GM11168 (cell line): ENCODE results near the gene SRPX.

Source experiments
- in situ Hi-C: fragments of 300-500 bp; cut with MboI; formaldehyde crosslinking; loops from one replicate; pipeline ENCODE4 v1.12.0; 2022; ENCODE audit warnings: low sequenced_read_pairs; ENCODE audit not compliant: unreplicated experiment

SRPX gene, protein sequence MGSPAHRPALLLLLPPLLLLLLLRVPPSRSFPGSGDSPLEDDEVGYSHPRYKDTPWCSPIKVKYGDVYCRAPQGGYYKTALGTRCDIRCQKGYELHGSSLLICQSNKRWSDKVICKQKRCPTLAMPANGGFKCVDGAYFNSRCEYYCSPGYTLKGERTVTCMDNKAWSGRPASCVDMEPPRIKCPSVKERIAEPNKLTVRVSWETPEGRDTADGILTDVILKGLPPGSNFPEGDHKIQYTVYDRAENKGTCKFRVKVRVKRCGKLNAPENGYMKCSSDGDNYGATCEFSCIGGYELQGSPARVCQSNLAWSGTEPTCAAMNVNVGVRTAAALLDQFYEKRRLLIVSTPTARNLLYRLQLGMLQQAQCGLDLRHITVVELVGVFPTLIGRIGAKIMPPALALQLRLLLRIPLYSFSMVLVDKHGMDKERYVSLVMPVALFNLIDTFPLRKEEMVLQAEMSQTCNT

DNA sequence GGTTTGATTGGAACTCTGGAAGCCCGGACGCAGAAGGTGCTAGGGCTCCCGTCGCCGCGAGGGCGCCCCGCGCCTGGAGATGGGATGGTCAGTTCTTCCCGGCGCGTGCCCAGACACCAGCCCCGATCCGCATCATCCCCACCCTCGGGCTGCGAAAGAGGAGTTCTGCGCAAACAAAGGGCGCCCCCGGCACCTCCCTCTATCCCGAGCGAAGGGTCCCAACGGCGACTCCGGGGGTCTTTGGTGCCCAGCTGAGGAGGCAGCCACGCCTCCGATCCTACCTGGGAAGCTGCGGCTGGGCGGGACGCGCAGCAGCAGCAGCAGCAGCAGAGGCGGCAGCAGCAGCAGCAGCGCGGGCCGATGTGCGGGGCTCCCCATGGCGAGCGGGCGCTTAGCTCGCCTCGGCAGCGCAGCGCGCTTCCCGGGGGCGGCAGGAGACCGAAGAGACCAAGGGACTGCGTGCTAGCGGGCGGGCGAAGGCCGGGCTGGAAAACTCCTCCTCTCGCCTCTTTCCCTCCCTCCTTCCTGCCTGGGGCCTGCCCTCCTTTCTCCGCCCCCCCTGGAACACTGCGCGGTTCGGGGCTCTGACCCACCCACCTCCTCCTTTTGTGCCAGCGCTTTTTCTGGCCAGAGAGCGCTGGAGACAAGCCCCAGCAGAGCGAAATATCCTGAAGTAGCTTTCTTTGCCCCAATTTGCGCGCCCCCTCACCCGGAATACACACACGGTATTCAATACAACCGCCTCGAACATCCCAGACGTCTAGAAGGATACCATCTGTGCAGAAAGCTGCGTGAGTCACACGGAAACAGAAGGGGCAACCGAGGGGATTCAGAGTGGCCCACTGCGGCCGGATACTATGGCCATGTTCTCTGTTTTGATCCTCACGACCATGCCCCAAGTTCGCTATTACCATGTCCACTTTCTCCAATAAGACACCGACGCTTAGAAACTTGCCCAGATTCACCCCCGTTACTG is at the start of gene SRPX:
Gene SRPX (minus strand): TSS at position 457 of the 976 bp plus-strand sequence. CDS start 79 bp downstream, at position 378.
- in situ Hi-C loops, result no loop called here

DNA sequence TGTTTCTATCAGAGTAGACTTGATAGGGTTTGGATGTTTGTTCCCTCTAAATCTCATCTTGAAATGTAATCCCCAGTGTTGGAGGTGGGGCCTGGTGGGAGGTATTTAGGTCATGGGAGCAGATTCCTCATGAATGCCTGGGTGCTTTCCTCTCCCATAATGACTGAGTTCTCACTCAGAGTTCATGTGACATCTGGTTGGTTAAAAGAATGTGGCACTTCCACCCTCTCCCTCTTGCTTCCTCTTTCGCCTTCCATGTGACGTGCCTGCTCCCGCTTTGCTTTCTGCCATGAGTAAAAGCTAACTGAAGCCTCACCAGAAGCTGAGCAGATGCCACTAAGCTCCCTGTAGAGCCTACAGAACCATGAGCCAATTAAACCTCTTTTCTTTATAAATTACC is 47.3 kb upstream of the SRPX start:
- in situ Hi-C loops, result no loop called here

DNA sequence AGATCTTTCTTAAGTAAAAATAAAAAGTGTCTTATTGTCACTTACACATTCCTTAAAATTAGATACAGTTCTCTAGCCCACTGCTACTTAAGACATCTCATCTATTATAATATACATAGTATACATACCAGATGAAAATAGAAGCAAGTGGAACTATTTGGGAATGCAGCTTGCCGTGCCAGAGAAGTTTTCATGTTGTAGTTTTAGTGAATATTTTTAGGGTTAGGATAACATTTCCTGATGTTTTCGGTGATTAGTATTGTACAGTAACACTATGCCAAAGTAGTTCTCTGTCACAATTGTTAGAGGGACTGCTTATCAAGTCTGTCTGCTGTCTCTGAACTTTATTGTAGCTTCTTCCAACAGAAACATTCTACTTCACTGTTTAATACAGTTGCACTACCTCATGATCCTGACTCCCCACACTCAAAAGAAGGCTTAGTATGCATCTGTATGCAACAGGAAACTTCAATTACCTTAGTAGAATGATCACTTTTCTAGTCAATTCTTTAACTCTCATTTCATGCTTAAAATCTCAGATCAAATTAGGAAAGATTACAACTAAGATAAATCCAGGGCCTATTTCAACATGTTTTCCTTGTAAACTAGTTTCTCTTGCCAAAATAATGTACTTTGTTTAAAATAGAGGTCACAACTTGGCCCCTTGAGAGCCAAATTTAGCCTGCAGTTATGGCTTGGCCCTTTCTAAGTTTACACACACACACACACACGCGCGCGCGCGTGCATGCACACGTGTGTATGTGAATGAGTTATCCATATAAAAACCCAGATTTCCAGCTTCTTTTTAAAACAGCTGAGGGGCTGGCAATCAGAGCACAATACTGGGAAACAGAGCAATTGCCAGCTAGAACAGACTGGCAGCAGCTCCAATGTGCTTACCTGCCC is 42.3 kb upstream of the SRPX start:
- in situ Hi-C loops, result no loop called here

DNA sequence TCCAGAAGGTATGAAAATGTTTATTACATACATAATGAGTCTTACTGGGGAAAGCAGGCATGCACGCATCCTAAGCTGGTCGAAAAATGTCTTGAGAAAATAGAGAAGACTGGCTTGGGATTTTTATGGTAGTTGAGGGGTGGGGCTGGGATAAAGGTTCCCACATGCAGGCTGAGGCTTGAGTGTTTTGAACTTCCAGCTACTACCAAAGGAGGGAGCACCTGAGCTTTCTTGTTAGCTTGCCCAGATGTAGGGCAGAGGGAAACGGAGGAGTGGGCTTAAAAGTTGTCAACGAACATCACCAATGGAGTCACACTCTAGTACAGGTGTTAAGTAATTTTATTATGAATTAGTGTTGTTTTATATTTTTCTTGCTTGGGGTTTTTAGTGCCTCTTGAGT is 39.6 kb upstream of the SRPX start:
- in situ Hi-C loops, result no loop called here

DNA sequence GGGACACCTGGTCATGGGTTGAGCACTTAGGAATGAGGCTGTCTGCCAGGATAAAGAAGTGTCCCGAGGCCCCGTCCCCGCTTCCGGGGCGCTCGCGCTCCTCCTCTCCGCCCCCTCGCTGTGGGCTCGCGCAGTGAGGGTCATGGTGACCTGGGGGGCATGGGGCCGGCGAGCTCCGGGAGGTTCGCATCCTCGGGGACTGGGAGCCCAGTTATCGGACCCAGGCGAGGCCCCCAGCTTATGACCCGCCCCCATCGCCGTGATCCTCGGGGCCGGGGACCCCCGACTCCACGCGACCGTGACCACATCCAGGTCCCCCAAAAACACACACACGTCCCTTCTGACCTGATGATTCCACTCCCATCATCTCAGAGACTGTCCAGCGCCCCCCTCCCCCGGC is 35.3 kb upstream of the SRPX start:
- in situ Hi-C loops, result no loop called here

DNA sequence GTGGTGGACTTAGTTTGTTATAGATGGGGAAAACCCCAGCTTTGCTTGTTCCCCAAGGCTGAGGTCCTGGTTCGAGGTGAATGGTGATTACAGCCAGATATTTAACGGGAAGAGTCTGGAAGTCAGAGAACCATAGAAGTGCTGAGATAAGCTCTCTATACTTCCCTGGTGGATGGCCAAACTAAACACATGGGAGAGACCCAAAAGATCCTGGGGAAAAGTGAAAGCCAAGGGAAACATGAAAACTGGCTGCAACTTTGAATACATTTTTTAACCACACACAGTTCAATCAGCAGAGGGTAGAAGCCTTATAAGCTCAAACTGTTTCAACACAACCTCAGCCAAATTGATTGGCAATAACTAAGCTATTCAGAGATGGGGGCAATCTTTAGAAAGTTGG is 29.3 kb upstream of the SRPX start:
- in situ Hi-C loops, result no loop called here

DNA sequence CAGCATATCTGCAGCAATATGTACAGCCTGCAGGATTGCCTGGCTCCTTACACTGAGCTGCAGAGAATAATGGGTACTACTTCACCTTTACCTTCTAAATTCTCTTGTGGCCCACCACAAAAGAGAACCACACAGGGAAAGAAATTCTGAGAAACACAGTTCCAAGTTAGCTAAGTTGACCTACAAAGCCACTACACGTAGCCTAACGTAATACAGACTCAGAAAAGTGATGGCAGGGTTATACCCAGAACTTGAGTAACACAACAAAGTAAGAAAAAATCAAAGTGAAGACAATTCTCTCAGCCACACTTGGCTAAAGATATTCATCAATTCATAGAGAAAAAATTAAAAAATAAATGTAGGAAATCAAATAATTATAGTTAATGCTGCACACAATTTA is 26.4 kb upstream of the SRPX start:
- in situ Hi-C loops, result no loop called here

DNA sequence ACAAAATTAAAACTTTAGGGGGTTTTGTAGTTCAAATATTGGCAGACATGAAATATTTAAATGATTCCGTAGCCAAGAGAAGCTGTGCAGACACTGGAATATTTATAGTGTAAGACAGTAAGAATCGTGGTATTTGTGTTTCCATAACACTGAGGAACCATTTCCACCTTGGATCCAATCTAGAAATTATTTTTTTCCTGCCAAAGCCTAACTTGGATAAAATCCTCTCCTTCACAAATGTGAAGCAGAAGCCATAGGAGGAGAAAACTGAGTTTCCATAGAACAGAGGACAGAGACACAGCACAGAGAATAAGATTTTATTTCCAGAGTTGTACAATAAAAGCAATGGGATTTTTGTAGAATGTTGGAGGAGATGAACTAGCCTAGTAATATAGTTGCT is 19.9 kb upstream of the SRPX start:
- in situ Hi-C loops, result no loop called here

DNA sequence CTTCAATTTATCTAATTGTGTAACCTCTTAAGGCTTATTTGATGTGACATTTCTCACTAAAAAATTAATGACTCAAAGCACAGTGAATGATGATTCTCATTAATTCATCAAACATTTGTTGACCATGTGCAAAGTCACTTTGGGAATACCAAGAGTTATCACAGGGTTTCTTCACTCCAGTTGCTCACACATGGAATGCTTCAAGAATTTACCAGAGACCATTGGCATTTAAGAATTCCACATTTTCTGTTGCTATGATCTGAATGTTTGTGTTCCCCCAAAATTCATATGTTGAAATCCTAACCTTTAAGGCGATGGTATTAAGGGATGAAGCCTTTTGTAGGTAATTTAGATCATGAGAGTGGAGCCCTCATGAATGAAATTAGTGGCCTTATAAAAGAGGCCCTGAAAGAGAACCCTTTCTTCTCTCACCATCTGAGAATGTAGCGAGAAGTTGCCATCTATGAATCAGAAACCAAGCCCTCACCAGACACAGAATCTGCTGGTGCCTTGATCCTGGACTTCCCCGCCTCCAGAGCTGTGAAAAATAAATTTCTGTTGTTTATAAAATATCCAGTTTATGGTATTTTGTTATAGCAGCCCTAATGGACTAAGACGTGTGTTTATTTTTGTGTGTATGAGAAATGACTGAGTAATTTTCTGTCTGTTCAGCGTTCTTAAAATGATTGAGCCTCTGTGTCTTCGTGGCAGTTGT is 16.4 kb upstream of the SRPX start:
- in situ Hi-C loops, result no loop called here

DNA sequence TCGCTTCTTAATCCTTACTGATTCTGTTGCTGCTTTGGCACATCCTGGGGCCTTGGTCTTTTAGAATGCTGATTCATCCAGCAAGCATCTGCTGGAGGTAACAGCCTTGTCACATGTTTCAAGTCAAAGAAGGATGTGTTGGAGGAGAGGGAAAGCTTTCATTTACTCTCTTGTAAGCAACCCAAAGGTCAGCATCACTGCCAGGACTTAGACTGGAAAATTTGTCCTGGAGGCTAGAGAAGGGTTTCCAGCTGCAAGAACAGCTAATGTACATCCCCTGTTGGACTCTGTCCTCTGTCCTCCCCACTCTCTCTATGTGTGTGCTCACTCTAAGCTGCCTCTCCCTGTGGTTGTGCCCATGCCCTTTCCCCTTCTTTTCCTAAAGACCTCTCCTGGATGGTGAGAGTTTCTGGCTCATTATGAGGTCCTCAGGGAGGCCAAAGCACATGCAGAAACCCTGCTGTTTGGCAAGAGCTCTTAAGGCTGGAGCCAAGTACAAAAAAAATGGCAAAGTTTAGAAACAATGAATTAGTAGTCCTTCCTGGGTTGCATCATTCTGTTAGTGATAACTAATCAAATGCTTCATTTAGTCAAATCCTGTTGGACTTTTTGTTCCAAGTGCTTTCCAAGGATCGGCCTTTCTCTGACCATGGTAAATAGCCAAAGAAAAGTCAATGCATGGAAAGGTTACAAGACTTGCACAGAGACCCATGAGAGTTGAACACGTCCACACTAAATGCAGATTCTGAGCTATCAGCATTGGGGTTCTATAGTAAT is 13.4 kb upstream of the SRPX start:
- in situ Hi-C loops, result no loop called here

DNA sequence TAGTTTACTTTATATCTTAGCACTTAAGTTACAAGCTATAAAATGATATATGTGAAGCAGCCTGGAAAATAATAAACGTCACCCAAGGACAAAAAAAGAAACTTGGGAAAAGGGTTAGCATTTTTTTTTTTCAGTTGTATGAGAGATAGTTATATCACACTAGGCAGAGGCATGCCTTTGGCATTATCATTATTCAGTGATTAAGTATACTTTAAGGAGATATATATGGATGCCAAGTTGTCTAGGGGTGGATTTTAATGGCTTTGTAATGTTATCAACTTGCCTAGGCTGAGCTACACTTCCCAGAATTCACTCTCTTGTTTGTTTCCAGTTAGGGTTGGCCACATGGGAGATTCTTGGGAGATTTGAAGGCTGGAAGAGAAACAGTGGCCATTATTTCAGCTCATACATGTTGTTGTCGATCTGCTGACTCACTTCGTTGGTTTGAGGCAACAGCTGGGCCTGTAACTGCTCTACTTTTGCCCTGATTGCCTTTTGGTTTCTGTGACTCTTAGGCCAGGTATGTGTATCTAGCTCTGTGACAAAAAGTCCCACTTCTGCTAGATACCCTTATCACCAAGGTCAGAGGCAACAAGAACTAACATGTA is 11.5 kb upstream of the SRPX start:
- in situ Hi-C loops, result no loop called here

DNA sequence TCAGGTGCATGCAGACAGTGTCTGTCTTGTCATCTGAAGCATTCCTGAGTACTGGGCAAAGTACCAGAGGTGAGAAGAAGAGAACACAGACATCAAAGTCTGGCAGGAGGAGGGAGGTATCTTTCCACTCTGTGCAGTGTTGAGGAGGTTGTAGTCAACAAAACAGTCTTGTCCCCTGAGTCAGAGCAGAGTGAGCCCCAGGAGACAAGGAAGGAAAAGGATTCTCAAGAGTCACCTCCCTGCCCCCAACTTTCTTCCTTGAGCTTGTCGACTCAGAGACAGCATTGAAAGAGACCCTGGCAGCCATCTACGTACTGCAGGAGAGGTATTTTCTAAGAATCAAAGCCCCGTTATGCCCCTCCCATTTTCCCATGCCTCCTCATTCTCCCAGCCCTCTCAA is 4.4 kb upstream of the SRPX start:
- in situ Hi-C loops, result no loop called here

DNA sequence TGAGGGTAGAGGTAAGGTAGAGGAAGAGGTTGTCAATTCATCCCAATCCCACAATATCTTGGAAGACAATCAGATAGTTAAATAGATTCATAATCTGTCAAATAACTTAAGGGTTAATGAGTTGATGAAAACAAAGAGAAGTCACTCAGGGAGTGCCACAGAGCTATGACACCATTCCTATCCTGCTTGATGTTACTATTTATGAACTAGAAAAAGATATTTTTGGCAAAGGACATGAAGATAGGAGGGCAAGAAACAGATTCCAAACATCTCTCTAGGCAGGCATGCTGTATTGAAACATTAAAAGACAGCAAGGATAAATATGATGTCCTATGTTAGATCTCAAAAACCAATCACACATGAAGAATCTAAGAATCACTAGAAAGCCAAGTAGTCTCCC is 3.5 kb upstream of the SRPX start:
- in situ Hi-C loops, result no loop called here

DNA sequence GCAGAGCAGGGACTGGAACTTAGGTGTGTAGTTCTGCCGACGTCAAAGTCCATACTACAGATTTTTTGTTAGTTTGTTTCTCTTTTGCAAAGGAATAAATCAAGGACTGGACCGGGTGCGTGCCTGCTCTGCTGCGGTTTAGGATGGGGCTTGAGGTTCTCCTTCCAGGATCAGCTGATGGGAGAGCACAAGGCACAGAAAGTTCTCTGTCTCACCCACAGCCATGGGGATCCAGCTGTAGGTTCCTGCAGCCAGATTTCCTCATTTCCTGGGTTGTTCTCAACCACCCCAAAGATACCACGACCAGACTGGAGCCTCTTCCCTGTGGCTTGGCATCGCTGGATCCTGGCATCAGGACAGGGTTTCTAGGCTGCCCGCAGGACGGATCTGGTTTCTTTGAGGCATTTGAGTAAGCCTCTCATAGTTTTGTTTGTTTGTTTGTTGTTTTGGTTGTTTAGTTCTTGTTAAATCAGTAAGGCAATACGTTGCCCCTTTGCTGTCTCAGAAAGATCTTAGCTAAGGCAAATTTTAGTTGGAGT is 789 bp upstream of the SRPX start:
- in situ Hi-C loops, result no loop called here

DNA sequence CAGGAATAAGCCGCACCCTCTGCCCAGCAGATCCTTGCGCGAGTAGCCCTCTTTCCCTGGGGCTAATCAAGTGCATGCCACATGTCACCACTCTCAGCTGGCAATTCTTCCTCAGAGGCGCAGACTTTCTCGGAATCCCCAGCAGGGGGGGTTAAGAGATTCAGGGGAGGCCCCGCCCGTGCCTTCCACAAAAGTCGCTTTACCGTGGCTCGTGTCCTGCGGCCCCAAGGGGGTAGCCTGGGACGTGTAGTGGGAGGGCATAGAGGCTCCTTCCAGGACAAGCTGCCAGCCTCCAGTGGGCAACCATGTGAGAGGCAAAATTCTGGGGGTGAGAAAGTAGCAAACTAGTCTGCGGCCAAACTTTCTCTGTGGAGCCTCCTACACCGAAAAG is 652 bp downstream of the SRPX start:
- in situ Hi-C loops, result no loop called here

DNA sequence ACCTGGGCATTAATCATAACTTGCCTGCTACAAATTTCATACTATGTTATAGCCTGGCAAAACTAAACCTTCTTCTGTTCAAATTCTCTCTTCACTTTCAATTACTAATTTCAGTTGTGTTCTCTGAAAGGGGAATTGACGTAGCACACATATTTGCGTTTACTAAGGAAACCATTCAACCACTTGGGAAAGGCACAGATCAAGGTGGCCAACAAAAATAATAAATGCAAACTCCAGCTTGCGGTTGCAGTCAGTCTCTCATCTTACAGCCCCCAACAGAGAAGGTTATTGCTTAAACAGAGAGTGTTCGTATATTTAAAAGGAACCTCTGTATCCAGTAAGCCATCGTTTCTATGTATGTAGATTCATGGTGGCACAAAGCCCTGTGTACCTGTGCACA is 4.0 kb downstream of the SRPX start:
- in situ Hi-C loops, result no loop called here

DNA sequence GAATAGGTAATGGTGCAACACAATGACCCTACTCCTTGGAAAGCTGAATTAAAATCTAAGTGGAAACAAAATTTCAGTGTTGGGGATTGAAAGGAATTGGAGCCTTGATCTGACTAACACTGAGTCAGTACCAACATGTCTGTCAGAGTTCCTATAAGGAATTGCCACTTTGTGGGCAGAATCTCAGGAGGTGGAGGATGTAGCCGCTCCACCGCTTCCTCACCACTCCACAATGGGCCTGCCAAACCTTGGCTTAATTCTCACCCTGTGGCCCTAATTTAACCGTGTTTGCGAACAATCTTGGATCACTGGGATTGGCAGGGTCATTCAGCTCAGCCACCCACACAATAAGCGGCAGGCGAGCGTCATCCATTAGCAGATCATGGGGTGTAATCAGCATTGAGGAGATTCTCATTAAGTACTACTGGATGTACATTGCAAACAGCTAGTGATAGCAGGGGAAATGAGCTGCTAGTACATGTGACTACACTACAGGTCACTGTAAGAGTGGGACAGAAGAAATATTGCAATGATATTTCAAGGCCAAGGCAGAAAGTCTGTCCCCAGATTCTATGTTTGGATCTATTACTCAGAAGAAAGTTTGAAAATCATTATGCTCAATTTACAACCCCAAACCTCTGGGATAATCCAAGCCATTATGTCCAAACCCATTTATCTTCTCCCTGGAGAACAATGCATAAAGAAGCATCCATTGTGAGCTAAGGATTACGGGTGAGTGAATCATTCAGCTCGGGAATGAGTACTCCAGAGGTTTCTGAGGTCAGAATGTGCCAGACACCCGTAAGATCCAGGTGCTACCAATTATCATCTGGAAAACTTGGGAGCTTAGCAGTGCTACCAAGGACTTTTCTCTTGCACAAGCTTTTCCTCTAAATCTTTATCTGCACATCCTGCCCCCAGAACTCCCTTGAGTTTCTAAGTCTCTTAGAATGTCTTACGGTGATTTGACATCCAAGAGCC is 5.8 kb downstream of the SRPX start:
- in situ Hi-C loops, result no loop called here
